Measurements from ENCODE around the gene DDR2.

DNA sequence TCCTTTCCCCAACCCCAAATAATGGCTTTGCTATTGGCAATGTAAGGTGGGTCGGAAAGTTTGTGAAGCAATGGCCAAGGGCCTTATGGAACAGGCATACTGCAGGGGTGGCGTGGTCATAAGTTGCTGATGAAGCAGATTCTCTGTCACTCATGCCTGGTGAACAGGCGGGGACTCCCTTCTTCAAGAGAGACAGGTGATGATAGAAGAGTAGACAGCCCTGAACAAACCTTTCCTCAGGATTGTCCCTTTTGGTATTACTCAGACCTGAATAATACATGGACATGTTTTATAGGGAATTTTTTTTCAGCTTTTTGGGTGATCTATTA, 12.7 kb downstream of the DDR2 start:
- TF ChIP-seq EZH2phosphoT487 (IDR thresholded peaks at IDR 0.05; ENCODE audit: low read length) = no peak
- TF ChIP-seq CTCF (IDR thresholded peaks at IDR 0.05; ENCODE audit: low read length) = no peak
